ENCODE data around the gene HOXD4. TPM values are rescaled to one million over a fixed set of nuclear protein-coding genes. Genes with fewer than 3 reads are reported as not detected.

The HOXD4 gene
- total RNA-seq, 1 donor from 2014 or later: not detected

GRCh38 chr2:176147800-176148496, 3.4 kb upstream of the HOXD4 start:
- no peak for DNase-seq
- TF ChIP-seq CTCF (IDR thresholded peaks at IDR 0.05; ENCODE audit: partially characterized antibody, unreplicated experiment): no peak
- Mint-ChIP-seq H3K27ac (ENCODE audit: unreplicated experiment) (no peak overlapping the region), H3K9me3 (ENCODE audit: unreplicated experiment) (peaks cover 3% of the 10 kb centered on the region), H3K4me1 (ENCODE audit: low read depth, unreplicated experiment) (no peaks in the 10 kb centered on the region), H3K27me3 (ENCODE audit: unreplicated experiment) (peaks cover 43% of the 10 kb centered on the region), H3K4me3 (ENCODE audit: unreplicated experiment) (no peak overlapping the region), H3K36me3 (ENCODE audit: unreplicated experiment) (no peaks in the 10 kb centered on the region)

GRCh38 chr2:176148751-176149421, 2.5 kb upstream of the HOXD4 start:
- no peak overlapping the region for H3K4me3 Mint-ChIP-seq (ENCODE audit: unreplicated experiment)
- H3K27me3 Mint-ChIP-seq (ENCODE audit: unreplicated experiment): peaks cover 45% of the 10 kb centered on the region
- TF ChIP-seq CTCF (IDR thresholded peaks at IDR 0.05; ENCODE audit: partially characterized antibody, unreplicated experiment): no peak
- no peaks in the 10 kb centered on the region for H3K36me3 Mint-ChIP-seq (ENCODE audit: unreplicated experiment)
- peaks cover 3% of the 10 kb centered on the region for H3K9me3 Mint-ChIP-seq (ENCODE audit: unreplicated experiment)
- DNase-seq: no peak
- H3K27ac Mint-ChIP-seq (ENCODE audit: unreplicated experiment): no peak overlapping the region
- H3K4me1 Mint-ChIP-seq (ENCODE audit: low read depth, unreplicated experiment): no peaks in the 10 kb centered on the region

- Mint-ChIP-seq H3K36me3 (ENCODE audit: unreplicated experiment) (no peaks in the 10 kb centered on the region), H3K27me3 (ENCODE audit: unreplicated experiment) (peaks cover 43% of the 10 kb centered on the region), H3K9me3 (ENCODE audit: unreplicated experiment) (peaks cover 8% of the 10 kb centered on the region), H3K4me3 (ENCODE audit: unreplicated experiment) (no peak overlapping the region), H3K27ac (ENCODE audit: unreplicated experiment) (no peak overlapping the region), H3K4me1 (ENCODE audit: low read depth, unreplicated experiment) (no peaks in the 10 kb centered on the region)
- TF ChIP-seq CTCF (IDR thresholded peaks at IDR 0.05; ENCODE audit: partially characterized antibody, unreplicated experiment): no peak
- DNase-seq: no peak
Measured at GRCh38 chr2:176149481-176149938, 1.8 kb upstream of the HOXD4 start.

- peaks cover 45% of the 10 kb centered on the region for H3K27me3 Mint-ChIP-seq (ENCODE audit: unreplicated experiment)
- no peak for TF ChIP-seq CTCF (IDR thresholded peaks at IDR 0.05; ENCODE audit: partially characterized antibody, unreplicated experiment)
- no peaks in the 10 kb centered on the region for H3K36me3 Mint-ChIP-seq (ENCODE audit: unreplicated experiment)
- H3K4me1 Mint-ChIP-seq (ENCODE audit: low read depth, unreplicated experiment): no peaks in the 10 kb centered on the region
- no peak overlapping the region for H3K4me3 Mint-ChIP-seq (ENCODE audit: unreplicated experiment)
- H3K27ac Mint-ChIP-seq (ENCODE audit: unreplicated experiment): no peak overlapping the region
- peaks cover 8% of the 10 kb centered on the region for H3K9me3 Mint-ChIP-seq (ENCODE audit: unreplicated experiment)
- no peak for DNase-seq
Measured at GRCh38 chr2:176149939-176150583, 1.3 kb upstream of the HOXD4 start.

Data from glutamatergic neuron (in vitro differentiated cells).